Stimulated activated CD4-positive, alpha-beta T cell treated with anti-CD3 and anti-CD28 coated beads, Interleukin-15, amount 100 ng/mL, for 48 hours (primary cell): ENCODE results near the gene SMG5.
A peak's percentile ranks its signal among the peaks of the same experiment; 100 is the strongest.
"Not testable (repeated sequence)": the region's sequence is repeated elsewhere in the genome, so short reads cannot be mapped to it uniquely, and the experiment has no call there.

Source experiments
- DNase-seq, 2 donors: peaks; one replicate each; pipeline ENCODE4 v3.0.0-alpha.2; 2020; ENCODE audit warnings: low read depth in 2 of 2

Gene SMG5, protein sequence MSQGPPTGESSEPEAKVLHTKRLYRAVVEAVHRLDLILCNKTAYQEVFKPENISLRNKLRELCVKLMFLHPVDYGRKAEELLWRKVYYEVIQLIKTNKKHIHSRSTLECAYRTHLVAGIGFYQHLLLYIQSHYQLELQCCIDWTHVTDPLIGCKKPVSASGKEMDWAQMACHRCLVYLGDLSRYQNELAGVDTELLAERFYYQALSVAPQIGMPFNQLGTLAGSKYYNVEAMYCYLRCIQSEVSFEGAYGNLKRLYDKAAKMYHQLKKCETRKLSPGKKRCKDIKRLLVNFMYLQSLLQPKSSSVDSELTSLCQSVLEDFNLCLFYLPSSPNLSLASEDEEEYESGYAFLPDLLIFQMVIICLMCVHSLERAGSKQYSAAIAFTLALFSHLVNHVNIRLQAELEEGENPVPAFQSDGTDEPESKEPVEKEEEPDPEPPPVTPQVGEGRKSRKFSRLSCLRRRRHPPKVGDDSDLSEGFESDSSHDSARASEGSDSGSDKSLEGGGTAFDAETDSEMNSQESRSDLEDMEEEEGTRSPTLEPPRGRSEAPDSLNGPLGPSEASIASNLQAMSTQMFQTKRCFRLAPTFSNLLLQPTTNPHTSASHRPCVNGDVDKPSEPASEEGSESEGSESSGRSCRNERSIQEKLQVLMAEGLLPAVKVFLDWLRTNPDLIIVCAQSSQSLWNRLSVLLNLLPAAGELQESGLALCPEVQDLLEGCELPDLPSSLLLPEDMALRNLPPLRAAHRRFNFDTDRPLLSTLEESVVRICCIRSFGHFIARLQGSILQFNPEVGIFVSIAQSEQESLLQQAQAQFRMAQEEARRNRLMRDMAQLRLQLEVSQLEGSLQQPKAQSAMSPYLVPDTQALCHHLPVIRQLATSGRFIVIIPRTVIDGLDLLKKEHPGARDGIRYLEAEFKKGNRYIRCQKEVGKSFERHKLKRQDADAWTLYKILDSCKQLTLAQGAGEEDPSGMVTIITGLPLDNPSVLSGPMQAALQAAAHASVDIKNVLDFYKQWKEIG

GRCh38 chr1:156282479-156283222 lies at the start of gene SMG5:
Gene SMG5, minus strand, starts transcription at chr1:156282825. Its CDS starts 145 bp downstream, at chr1:156282680.
- peak; percentile 94 to 97 for DNase-seq

GRCh38 chr1:156323179-156323578 lies 40.6 kb upstream of the SMG5 start:
- DNase-seq, result not testable (repeated sequence)

- no peak for DNase-seq
Measured at GRCh38 chr1:156320560-156320959, 37.9 kb upstream of the SMG5 start.

GRCh38 chr1:156319664-156320063 lies 37.0 kb upstream of the SMG5 start:
- DNase-seq, result no peak

GRCh38 chr1:156316909-156317308 lies 34.3 kb upstream of the SMG5 start:
- DNase-seq, result no peak

- DNase-seq, result no peak
Measured at GRCh38 chr1:156310962-156311361, 28.3 kb upstream of the SMG5 start.

GRCh38 chr1:156308078-156308477 lies 25.5 kb upstream of the SMG5 start:
- DNase-seq, result no peak

DNA sequence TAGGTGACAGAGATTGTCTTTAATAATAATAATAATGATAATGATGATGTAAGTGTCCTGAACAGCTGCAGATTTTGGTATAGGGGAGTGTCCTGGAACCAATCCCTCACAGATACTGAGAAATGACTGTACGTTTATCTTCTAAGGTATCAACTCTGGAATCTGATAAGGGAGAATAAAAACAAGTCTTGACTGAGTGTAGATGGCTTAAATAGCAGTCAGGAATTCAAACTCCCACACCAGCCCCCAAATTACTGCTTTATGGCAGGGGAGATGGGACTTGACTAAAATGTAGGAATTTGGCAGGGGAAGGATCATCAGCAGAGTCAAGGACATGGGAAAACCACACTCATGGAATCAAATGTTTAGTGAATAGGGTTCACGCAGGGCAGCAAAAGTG lies 22.6 kb upstream of the SMG5 start:
- DNase-seq, result no peak

GRCh38 chr1:156303241-156303640 lies 20.6 kb upstream of the SMG5 start:
- DNase-seq, result no peak

DNA sequence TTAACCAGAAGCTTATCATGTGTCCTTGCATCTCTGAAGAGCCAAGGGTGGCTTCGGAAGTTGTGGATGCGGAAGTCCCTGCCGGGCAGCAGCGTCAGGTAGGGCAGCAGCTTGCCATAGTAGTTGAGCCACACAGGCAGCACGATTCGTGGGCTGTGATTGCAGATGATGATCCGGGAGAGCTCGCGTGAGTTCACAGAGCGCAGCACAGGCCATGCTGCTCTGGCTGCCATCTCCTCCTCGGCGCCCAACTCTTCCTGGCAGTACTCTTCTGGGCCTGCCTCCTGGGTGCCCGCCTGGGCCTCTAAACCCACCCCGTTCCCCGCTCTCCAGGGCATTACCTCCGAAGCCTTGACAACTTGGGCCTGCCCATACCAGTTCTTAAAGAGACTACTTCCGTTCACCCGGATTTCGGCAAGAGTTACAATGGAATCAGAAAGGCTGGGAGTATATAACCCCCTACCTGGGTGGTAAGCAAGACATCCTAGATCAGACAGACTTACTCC lies 16.3 kb upstream of the SMG5 start, which contains the start of gene VHLL:
Gene VHLL, minus strand, starts transcription at position 456 of the 506 bp plus-strand sequence. Its CDS starts 118 bp downstream, at position 338.
- DNase-seq, result no peak

- peak; percentile 32 for DNase-seq
Measured at GRCh38 chr1:156295391-156295947, 12.8 kb upstream of the SMG5 start, which contains the start of gene GLMP. Gene GLMP, minus strand, starts transcription at chr1:156295679. Its CDS starts 34 bp downstream, at chr1:156295645.

- no peak for DNase-seq
Measured at GRCh38 chr1:156293895-156294294, 11.3 kb upstream of the SMG5 start.

GRCh38 chr1:156293098-156293434 lies 10.4 kb upstream of the SMG5 start:
- DNase-seq, result no peak

DNA sequence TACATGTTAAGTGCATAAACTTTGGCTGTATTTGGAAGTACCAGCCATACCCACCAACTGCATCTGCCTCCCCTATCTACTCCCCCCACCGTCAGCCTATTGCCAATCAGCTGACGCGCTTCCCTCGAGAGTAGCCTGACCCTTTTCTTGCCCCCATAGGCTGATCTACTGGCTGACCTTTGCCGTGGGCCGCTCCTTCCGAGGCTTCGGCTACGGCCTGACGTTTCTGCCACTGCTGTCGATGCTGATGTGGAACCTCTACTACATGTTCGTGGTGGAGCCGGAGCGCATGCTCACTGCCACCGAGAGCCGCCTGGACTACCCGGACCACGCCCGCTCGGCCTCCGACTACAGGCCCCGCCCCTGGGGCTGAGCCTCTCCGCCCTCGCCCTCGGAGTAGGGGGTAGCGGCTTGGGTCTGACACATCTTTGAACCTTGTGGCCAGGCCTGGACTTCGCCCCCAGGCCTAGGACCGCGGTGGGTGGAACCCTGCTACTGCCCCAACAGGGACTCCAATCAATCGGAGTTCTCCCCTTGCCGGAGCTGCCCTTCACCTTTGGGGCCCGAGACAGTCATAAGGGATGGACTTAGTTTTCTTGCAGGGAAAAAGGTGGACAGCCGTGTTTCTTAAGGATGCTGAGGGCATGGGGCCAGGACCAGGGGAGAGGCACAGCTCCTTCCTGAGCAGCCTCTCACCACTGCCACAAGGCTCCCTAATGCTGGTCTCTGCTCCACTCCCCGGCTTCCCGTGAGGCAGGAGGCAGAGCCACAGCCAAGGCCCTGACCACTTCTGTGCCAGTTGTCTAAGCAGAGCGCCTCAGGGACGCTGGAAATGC lies 8.8 kb upstream of the SMG5 start:
- DNase-seq, result no peak

- DNase-seq, result no peak
Measured at GRCh38 chr1:156289857-156290256, 7.2 kb upstream of the SMG5 start.

DNA sequence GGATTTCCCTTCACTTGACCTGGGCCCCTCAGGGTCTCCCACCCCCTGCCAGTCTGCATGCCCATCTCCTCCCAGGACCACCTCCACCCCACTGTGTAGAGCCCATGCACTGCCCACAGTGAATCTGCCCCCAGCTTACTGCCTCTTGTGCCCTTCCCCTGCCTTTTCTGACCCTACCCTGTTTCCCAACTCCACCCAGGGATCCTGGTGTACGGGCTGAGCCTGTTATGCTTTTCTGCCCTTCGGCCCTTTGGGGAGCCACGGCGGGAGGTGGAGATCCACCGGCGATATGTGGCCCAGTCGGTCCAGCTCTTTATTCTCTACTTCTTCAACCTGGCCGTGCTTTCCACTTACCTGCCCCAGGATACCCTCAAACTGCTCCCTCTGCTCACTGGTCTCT lies 3.4 kb upstream of the SMG5 start:
- DNase-seq, result no peak

DNA sequence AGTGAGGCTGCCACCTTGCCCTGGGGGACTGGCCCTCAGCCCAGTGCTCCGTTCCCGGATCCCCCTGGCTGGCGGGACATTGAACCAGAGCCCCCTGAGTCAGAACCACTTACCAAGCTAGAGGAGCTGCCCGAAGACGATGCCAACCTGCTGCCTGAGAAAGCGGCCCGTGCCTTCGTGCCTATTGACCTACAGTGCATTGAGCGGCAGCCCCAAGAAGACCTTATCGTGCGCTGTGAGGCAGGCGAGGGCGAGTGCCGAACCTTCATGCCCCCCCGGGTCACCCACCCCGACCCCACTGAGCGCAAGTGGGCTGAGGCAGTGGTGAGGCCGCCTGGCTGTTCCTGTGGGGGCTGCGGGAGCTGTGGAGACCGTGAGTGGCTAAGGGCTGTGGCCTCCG lies 2.8 kb upstream of the SMG5 start:
- no peak for DNase-seq

DNA sequence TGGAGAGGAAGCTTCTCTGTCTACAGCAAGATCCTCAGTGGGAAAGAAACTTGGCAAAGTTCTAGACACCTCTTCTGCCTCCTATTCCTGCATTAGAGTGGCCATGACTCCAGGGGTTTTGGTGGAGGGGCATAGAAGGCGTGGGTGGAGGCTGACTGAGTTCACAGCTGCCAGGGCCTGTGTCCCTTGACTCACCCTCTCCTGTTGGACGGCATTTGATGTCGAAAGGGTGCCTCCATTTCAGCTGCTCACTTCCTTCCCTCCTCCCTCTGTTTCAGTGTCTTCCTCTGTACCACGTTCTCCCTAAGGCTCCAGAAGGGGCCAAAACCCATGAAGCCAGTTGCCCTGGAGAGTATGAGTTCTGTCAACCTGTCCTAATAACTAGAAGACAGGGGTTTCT lies 2.1 kb upstream of the SMG5 start:
- DNase-seq, result no peak

DNA sequence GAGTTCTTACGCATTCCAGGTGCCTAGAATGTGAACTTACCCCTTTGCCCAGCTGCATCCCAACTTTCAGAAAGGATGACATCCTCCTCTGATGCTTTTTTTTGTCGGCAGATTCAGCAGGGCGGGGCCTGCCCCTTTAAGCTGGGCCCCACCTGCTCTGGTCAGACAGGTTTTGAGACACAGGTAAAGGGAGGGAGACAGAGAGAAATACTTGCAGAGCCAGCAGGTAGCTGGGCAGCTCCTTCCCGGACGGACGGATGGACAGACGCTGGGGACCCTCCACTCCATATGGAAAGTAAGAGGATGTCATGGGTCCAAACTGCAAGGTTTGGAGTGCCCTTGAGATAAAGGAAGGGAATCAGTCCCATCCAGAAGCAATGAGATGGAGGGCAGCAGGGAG lies 1.5 kb upstream of the SMG5 start, which contains the start of gene TMEM79:
Gene TMEM79, plus strand, starts transcription at position 214 of the 400 bp plus-strand sequence. CDS start 902 bp downstream, outside the sequence.
- no peak for DNase-seq

- no peak for DNase-seq
Measured at GRCh38 chr1:156283521-156283920, 896 bp upstream of the SMG5 start.
